Heart left ventricle (tissue), 13 donors: ENCODE measurements around the gene HS1BP3.

Source experiments
- POLR2A ChIP-seq, 2 donors: fragments of 450-650 bp; IDR thresholded peaks; one replicate each; pipeline ENCODE4 v1.6.1; 2017; ENCODE audit warnings: antibody characterized with exemption in 2 of 2, mild to moderate bottlenecking in 2 of 2, moderate library complexity in 2 of 2
- TF ChIP-seq, protein P1 (sequence below), 12 donors: fragments of 200-600 bp; sonication (generic) in 4 of 12; IDR thresholded peaks; one replicate each; pipeline versions ENCODE4 v1.5.0 to v1.8.0; 2018 to 2022; ENCODE audit warnings: antibody characterized with exemption in 12 of 12, mild to moderate bottlenecking in 5 of 12
- donor health status: ischemic (EF 13 %, LVEDD 7.1; RV severe dilation, severe dysfunction).
- donor health status: DM: no; HTN: yes; CAD: no.
- donor health status: DM: no; HTN: no; CAD: no.
- donor health status: ischemic (EF 25% LVEDD 6.9; RV normal size, moderate dysfunction).
- donor health status: ischemic (EF 25% LVEDD 5.7; RV mildly dilated, moderate dysfunction).
- donor health status: ischemic (EF 35%, LVEDD 5.7; RV mildly dilated, moderate dysfunction).
- donor health status: nonischemic (EF 11% LVEDD 7.7; RV severe dilation, severe dysfunction).
- donor health status: DM: yes; HTN: yes; CAD: no.
- donor health status: PGD.
- donor health status: ischemic (EF 29% LVEDD 5.4; RV normal size, mild dysfunction).
- donor health status: nonischemic (EF 23%, LVEDD 6.1; RV moderate dilation, normal function).

DNA sequence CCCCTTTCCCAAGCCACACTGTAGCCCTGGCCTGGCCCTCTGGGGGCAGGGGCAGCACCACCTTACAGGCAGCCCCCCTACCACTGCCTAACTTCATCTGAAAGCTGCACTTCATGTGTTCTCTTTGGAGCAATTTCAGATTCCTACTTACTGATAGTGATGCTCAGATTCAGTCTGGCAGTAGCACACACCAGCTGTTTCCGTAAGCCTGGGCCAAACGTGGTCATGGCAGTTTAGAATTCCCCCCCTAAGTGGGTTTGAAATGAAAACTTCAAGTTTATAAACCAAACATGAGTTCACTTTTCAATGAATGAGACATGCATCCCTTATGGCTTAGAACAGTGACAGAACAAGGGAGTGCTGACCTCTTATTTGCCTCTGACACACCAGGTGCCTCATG, 45.5 kb upstream of the HS1BP3 start:
- TF ChIP-seq, protein P1, sequence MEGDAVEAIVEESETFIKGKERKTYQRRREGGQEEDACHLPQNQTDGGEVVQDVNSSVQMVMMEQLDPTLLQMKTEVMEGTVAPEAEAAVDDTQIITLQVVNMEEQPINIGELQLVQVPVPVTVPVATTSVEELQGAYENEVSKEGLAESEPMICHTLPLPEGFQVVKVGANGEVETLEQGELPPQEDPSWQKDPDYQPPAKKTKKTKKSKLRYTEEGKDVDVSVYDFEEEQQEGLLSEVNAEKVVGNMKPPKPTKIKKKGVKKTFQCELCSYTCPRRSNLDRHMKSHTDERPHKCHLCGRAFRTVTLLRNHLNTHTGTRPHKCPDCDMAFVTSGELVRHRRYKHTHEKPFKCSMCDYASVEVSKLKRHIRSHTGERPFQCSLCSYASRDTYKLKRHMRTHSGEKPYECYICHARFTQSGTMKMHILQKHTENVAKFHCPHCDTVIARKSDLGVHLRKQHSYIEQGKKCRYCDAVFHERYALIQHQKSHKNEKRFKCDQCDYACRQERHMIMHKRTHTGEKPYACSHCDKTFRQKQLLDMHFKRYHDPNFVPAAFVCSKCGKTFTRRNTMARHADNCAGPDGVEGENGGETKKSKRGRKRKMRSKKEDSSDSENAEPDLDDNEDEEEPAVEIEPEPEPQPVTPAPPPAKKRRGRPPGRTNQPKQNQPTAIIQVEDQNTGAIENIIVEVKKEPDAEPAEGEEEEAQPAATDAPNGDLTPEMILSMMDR (IDR thresholded peaks at IDR 0.05) = no peak
- no peak for TF ChIP-seq POLR2A (IDR thresholded peaks at IDR 0.05)
